MM.1S (cell line): ENCODE data around the gene MFSD6.

Experiments
- DNase-seq: peaks from one replicate; pipeline ENCODE4 v3.0.0-alpha.2; 2015
- H2AFZ ChIP-seq: fragments of 300-600 bp; sonication (generic); 2 replicates; pipeline ENCODE4 v1.6.0; 2016; ENCODE audit warnings: antibody characterized with exemption, low read length
- H3F3A ChIP-seq: fragments of 300-600 bp; sonication (generic); 2 replicates; pipeline ENCODE4 v1.6.1; 2016; ENCODE audit warnings: mild to moderate bottlenecking, antibody characterized with exemption, low read length, moderate library complexity, mixed read lengths; ENCODE audit not compliant: insufficient read depth
- H3K27ac ChIP-seq: fragments of 300-600 bp; sonication (generic); 2 replicates; pipeline ENCODE4 v1.5.1; 2016; ENCODE audit warnings: mild to moderate bottlenecking, low read length
- H3K27me3 ChIP-seq: fragments of 300-600 bp; sonication (generic); replicated peaks from 2 replicates; pipeline ENCODE4 v1.6.0; 2016; ENCODE audit warnings: low read length; ENCODE audit not compliant: insufficient read depth
- H3K36me3 ChIP-seq: fragments of 300-600 bp; sonication (generic); replicated peaks from 2 replicates; pipeline ENCODE4 v1.6.1; 2016; ENCODE audit warnings: mild to moderate bottlenecking, low read length, mixed read lengths; ENCODE audit not compliant: insufficient read depth
- H3K4me1 ChIP-seq: fragments of 300-600 bp; sonication (generic); 2 replicates; pipeline ENCODE4 v1.6.1; 2016; ENCODE audit warnings: low read length, mixed read lengths
- H3K4me2 ChIP-seq: fragments of 300-600 bp; sonication (generic); 2 replicates; pipeline ENCODE4 v1.6.0; 2016; ENCODE audit warnings: low read depth, low read length
- H3K4me3 ChIP-seq: fragments of 300-600 bp; sonication (generic); 2 replicates; pipeline ENCODE4 v1.5.1; 2016; ENCODE audit warnings: low read length, mixed read lengths
- H3K79me2 ChIP-seq: fragments of 300-600 bp; sonication (generic); 2 replicates; pipeline ENCODE4 v1.6.1; 2016; ENCODE audit warnings: mixed run types, low read length, mixed read lengths
- H3K9ac ChIP-seq: fragments of 300-600 bp; sonication (generic); 2 replicates; pipeline ENCODE4 v1.6.1; 2016; ENCODE audit warnings: low read length, mixed read lengths
- H3K9me2 ChIP-seq: fragments of 300-600 bp; sonication (generic); replicated peaks from 2 replicates; pipeline ENCODE4 v1.6.1; 2016; ENCODE audit warnings: mild to moderate bottlenecking, low read length, mixed read lengths; ENCODE audit not compliant: insufficient read depth
- H3K9me3 ChIP-seq: fragments of 300-600 bp; sonication (generic); replicated peaks from 2 replicates; pipeline ENCODE4 v1.6.1; 2016; ENCODE audit warnings: mild to moderate bottlenecking, low read length, mixed read lengths; ENCODE audit not compliant: insufficient read depth
- H4K20me1 ChIP-seq: fragments of 300-600 bp; sonication (generic); 2 replicates; pipeline ENCODE4 v1.6.1; 2016; ENCODE audit warnings: mild to moderate bottlenecking, low read length, moderate library complexity, mixed read lengths; ENCODE audit not compliant: insufficient read depth
- CTCF ChIP-seq: fragments of 300-600 bp; sonication (generic); IDR thresholded peaks from 2 replicates; pipeline ENCODE4 v1.5.1; 2016; ENCODE audit warnings: antibody characterized with exemption, low read length, mixed read lengths
- EZH2 ChIP-seq: fragments of 300-600 bp; sonication (generic); optimal IDR thresholded peaks from 2 replicates; pipeline ENCODE3; 2017; ENCODE audit warnings: low read depth, mild to moderate bottlenecking, antibody characterized with exemption, low read length, mixed read lengths
- EZH2phosphoT487 ChIP-seq: fragments of 300-600 bp; sonication (generic); IDR thresholded peaks from 2 replicates; pipeline ENCODE4 v1.6.1; 2018; ENCODE audit warnings: antibody characterized with exemption, low read length

MFSD6 gene

GRCh38 chr2:190470256-190470826, 62.2 kb downstream of the MFSD6 start:
- peaks cover 8% of the 10 kb centered on the region; the same call in 1 of the 2 replicates for H3K79me2 ChIP-seq
- no peak overlapping the region for H3K9ac ChIP-seq
- H3K9me2 ChIP-seq: no peaks in the 10 kb centered on the region
- H3K27me3 ChIP-seq: no peaks in the 10 kb centered on the region
- TF ChIP-seq EZH2phosphoT487 (no peak), EZH2 (no peak), CTCF (no peak)
- H3K4me1 ChIP-seq: peaks cover 17% of the 10 kb centered on the region
- H3K27ac ChIP-seq: no peak overlapping the region
- H3K36me3 ChIP-seq: no peaks in the 10 kb centered on the region
- H3K9me3 ChIP-seq: no peaks in the 10 kb centered on the region
- H3F3A ChIP-seq: 0 out of 2 replicates have a peak, but pooled peaks cover 1% of the 10 kb centered on the region
- no peak overlapping the region for H2AFZ ChIP-seq
- no peak overlapping the region for H3K4me2 ChIP-seq
- H3K4me3 ChIP-seq: no peak overlapping the region
- no peak for DNase-seq
- H4K20me1 ChIP-seq: no peaks in the 10 kb centered on the region

GRCh38 chr2:190477661-190478454, 69.7 kb downstream of the MFSD6 start:
- Histone ChIP-seq H3K4me1 (no peaks in the 10 kb centered on the region), H2AFZ (no peak overlapping the region), H3K9me3 (no peaks in the 10 kb centered on the region), H3K9me2 (no peaks in the 10 kb centered on the region), H3K4me2 (no peak overlapping the region), H4K20me1 (no peaks in the 10 kb centered on the region), H3K4me3 (no peak overlapping the region), H3K27ac (no peak overlapping the region), H3F3A (no peaks in the 10 kb centered on the region), H3K79me2 (no peaks in the 10 kb centered on the region), H3K36me3 (no peaks in the 10 kb centered on the region), H3K27me3 (no peaks in the 10 kb centered on the region), H3K9ac (no peak overlapping the region)
- TF ChIP-seq EZH2phosphoT487 (no peak), EZH2 (no peak), CTCF (no peak)
- DNase-seq: no peak

- no peaks in the 10 kb centered on the region for H3K9me3 ChIP-seq
- H3K9ac ChIP-seq: no peak overlapping the region
- H2AFZ ChIP-seq: no peak overlapping the region
- H3K4me2 ChIP-seq: no peak overlapping the region
- H3K4me1 ChIP-seq: no peaks in the 10 kb centered on the region
- no peaks in the 10 kb centered on the region for H3F3A ChIP-seq
- H3K27ac ChIP-seq: no peak overlapping the region
- no peak for DNase-seq
- no peaks in the 10 kb centered on the region for H3K9me2 ChIP-seq
- H3K4me3 ChIP-seq: no peak overlapping the region
- H3K79me2 ChIP-seq: no peaks in the 10 kb centered on the region
- no peaks in the 10 kb centered on the region for H3K27me3 ChIP-seq
- TF ChIP-seq EZH2 (no peak), EZH2phosphoT487 (no peak), CTCF (no peak)
- H4K20me1 ChIP-seq: no peaks in the 10 kb centered on the region
- H3K36me3 ChIP-seq: no peaks in the 10 kb centered on the region
Observed at GRCh38 chr2:190478572-190479195, 70.5 kb downstream of the MFSD6 start.
